HG02840 (cell line): ENCODE measurements around the gene SERPINA12.
"Not testable (repeated sequence)": the region's sequence is repeated elsewhere in the genome, so short reads cannot be mapped to it uniquely, and the experiment has no call there.

ENCODE experiments used
- ATAC-seq: cut with Tn5 transposase; IDR thresholded peaks from one replicate; pipeline ENCODE4 v1.9.1; 2021; ENCODE audit warnings: mild to moderate bottlenecking, moderate library complexity, moderate number of reproducible peaks; ENCODE audit not compliant: unreplicated experiment, low FRiP score

Gene SERPINA12

DNA sequence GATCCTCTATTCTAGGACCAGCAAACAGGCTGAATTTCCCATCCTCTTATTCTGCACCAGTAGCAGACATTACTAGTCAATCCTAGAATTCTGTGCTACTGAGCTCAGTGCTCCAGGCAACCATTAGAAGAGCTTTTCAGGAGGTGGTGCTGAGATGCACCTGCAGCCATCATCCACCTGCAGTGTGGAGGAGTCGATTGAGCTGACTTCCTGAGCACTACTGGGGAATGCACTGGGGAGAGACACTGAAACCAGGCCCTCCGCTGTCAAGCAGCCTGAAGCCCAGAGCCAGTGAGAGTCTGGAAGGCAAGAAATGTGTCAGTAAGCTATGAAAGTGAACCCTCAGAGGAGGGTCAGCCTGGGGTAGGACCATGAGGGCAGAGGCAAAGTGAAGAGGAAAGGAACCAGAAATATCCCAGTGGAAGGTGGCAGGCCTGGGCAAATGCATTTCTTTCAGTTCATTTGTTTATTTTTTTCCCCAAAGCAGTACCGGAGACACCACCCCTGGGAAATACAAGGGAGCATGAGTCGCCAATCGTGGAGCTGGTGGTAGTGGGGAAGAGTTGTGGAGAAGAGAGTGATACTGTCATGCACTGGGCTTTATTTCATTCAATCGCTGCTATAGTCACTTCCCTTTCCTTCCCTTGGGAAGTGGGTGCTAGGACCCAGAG, 28.9 kb upstream of the SERPINA12 start:
- ATAC-seq = no peak

- no peak for ATAC-seq
These were observed 27.6 kb upstream of the SERPINA12 start for GRCh38 chr14:94536836-94537235.

GRCh38 chr14:94535506-94535905, 26.2 kb upstream of the SERPINA12 start:
- no peak for ATAC-seq

DNA sequence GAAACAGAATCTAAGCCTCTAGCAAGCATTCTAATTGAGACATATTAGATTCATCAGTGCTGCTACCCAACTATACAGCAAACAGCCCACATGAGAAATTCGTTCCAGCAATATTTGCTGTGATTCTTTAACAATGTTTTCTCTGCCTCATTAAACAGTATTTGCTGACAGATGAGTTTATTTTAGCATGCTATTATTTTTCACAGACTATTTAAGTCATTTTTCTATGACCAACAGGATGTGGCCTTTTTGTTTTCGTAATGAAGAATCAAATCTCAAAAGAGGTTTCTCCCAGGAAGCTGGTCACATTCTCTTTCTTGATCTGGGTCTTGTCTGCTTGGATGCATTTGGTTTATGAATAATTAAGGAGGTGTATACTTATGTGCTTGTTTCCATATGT, 23.2 kb upstream of the SERPINA12 start:
- ATAC-seq = no peak

DNA sequence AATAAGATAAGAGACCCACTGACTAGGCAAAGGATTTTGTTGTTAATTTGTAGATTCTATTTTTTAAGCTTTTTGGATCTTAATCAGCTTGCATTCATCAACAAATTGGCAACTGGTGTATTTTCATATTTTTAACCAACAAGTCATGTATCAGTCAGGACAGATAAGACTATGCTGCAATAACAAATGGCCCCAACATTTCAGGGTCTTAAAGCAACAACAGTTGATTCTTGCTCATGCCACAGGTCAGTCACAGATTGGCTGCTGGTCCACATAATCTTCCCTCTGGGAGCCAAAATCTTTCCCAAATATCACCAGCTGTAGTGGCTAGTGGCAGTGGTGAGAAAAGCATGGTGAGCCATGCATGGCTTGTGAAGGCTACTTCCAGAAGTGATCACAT, 21.9 kb upstream of the SERPINA12 start:
- ATAC-seq = no peak

DNA sequence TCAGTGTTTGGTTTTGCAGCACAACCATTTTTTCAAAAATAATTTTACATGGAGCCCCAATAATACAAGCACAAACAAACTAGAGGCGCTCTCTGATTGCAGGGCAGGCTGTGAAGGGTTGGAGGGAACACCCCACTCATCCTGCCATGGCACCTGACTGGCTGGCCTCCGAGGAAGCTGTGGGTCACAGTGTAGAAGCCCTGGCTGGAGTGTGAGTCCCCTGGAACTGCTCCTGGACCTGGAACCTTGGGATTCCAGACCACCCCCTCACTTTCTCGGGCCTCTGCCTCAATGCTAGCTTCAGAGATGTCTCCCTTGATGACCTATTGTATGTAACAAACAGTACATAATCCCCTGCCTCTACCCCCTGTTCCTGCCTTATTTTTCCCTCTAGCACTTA, 14.8 kb upstream of the SERPINA12 start:
- no peak for ATAC-seq

GRCh38 chr14:94523265-94523664, 14.0 kb upstream of the SERPINA12 start:
- ATAC-seq = no peak

- ATAC-seq = no peak
These were observed 13.0 kb upstream of the SERPINA12 start for GRCh38 chr14:94522115-94522724.

DNA sequence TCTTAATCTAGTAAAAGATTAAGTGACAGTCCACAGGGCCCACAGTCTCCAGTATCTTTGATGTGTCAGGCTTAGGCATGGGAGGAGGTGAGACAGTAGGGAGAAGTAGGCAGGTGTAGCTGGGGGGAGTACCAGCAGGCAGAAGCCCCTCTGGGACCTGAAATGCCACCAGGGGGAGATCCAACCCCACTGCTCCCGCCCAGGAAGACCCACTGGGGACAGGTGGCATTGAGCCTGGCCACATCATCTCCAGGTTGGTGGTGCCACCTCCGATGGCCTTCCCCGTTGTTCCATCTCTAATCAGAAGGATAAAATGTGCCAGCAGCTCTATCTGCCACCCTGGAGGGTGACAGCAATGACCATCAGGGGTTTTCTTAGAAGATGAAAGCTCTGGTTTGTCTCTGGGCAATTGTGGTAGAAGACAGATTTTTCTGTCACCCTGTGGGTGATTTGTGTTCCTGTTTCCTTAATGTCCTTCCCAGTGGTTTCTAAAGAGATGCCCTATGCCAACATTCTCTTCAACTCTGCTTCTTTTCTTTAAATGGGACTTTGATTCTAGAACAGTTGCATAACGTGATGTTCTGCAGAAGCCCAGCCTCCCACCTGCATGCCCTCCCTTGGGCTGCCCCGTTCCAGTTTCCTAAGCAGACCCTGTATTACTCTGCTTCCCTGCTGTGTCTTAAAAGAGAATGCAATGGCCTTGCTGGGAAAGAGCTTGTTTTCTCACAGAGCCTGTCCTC, 12.3 kb upstream of the SERPINA12 start:
- no peak for ATAC-seq

- no peak for ATAC-seq
These were observed 8.5 kb upstream of the SERPINA12 start for GRCh38 chr14:94517641-94518257.

- ATAC-seq = no peak
These were observed 8.0 kb upstream of the SERPINA12 start for GRCh38 chr14:94517248-94517640.

DNA sequence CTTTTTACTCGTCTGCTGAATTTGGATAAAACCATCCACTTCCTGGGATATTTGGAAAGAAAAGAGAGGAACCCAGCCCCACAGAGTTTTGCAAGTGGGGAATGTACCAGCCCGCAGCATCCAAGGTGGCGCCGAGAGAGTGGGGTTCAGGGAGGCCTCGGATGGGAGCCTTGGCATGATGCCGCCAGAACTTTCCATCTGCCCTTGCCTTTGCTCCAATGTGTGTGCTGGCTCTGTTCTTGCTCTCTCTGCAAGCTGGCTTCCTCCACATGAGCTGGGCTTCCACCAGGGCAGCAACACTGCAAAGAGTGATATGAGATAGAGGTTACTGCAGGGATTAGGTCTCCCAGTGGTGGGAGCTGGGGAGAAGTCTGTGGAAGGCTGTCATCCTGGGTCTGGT, 6.6 kb upstream of the SERPINA12 start:
- ATAC-seq = no peak

GRCh38 chr14:94515426-94515825, 6.2 kb upstream of the SERPINA12 start:
- ATAC-seq = no peak

GRCh38 chr14:94514351-94514750, 5.1 kb upstream of the SERPINA12 start:
- no peak for ATAC-seq

DNA sequence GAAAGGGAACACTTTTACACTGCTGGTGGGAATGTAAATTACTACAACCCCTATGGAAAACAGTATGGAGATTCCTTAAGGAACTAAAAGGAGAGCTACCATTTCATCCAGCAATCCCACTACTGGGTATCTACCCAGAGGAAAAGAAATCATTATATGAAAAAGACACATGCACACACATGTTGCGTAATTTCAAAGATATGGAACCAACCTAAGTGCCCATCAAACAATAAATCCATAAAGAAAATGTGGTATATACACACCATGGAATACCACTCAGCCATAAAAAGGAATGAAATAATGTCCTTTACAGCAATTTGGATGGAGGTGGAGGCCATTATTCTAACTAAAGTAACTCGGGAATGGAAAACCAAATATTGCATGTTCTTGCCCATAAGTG, 1.2 kb upstream of the SERPINA12 start:
- not testable (repeated sequence) for ATAC-seq

DNA sequence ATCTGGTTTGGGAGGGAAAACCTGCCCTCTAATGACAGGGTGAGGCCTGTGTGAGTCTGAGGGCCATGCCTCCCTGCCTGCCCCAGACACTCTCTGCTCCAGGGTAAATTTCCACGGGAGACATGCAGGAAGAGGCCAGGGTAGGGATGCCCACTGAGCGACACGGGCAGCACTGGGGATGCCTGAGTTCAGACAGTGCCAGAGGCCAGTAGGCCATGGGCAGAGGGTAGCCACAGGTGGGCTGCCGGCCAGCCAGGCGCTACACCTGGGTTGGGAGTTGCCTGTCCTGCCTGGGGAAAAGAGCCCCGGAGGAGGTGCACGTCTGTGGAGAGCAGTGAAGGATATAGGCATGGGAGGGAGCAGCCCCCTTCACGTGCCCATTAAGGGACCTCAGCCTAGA, 3.6 kb downstream of the SERPINA12 start:
- ATAC-seq = no peak

- ATAC-seq = no peak
These were observed 4.1 kb downstream of the SERPINA12 start for GRCh38 chr14:94505206-94505605.

DNA sequence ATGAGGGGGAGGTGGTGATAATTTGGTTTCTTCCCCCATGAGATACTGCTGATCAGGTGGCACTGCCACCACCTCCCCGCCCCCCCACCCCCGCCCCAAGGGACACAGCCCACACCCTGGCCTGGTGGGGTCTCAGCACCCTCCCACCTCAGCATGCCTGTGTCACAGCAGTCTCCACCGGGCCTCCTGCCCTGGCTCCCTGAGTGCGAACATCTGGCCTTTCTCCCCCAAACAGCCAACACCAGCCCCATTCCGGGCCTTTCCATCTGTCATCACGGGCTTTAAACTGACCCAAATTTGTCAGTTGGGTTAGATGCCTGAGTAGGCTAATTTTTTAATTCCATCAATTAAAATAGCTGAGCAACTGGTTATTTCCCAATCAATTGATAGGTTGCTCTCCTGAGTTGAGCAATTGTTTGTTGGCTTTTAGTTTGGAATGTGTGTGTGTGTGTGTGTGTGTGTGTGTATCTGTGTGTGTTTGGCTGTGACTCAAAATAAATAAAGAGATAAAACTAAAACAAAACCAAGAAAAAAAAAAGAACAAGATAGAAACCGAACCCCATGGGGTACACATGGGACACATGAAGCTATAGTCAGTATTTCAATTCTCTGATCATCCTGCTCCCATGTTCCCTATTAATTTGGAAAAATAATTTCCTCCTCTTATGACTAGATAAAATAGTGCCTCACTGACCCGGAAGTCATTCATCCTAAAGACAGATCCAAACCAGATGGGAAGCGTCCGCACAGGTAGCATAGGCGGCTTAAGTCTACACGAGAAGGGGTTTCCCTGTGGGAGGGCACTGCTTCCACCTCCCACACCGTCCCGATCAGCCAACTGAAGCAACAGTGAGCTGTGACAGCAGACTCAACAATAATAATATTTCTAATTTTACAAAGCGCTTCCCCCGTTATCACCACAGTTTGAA, 7.4 kb downstream of the SERPINA12 start:
- ATAC-seq = no peak

DNA sequence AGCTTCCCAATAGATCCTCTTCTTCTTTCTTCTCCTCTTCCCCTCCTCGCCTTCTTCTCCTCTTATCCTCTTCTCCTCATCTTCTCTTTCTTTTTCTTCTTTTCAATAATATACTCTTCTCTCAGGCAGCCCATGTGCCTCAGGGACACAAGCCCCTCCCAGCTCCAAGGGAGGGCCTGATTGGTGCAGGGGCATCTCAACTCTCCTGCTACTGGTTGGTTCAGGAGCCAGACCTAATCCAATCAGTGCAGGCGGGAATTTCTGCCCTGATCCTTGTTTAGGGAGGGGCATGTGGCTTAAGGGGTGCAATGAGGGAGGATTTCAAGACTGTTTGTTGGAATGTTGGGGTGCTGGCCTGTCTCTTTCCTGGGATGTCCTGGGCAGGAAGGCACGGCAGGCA, 9.0 kb downstream of the SERPINA12 start:
- no peak for ATAC-seq

- no peak for ATAC-seq
These were observed 9.6 kb downstream of the SERPINA12 start for GRCh38 chr14:94499673-94500072.
